ENCODE results near the gene ZNF197.
"Not testable (repeated sequence)": the region's sequence is repeated elsewhere in the genome, so short reads cannot be mapped to it uniquely, and the experiment has no call there.

Gene ZNF197

GRCh38 chr3:44665173-44665572 is 40.3 kb downstream of the ZNF197 start:
- no peak for DNase-seq

GRCh38 chr3:44666346-44666745 is 41.5 kb downstream of the ZNF197 start:
- DNase-seq: no peak

GRCh38 chr3:44669760-44670159 is 44.9 kb downstream of the ZNF197 start:
- DNase-seq: no peak

DNA sequence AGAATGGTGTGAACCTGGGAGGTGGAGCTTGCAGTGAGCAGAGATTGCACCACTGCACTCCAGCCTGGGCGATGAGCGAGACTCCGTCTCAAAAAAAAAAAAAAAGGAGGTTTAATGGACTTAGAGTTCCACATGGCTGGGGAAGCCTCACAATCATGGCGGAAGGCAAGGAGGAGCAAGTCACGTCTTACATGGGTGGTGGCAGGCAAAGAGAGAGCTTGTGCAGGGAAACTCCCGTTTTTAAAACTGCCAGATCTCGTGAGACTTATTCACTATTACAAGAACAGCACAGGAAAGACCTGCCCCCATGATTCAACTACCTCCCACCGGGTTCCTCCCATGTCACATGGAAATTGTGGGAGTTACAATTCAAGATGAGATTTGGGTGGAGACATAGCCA is 48.6 kb downstream of the ZNF197 start:
- DNase-seq: not testable (repeated sequence)

- no peak for DNase-seq
Observed at GRCh38 chr3:44674211-44674610, 49.4 kb downstream of the ZNF197 start.

GRCh38 chr3:44678480-44679116 is 53.8 kb downstream of the ZNF197 start:
- DNase-seq: no peak

GRCh38 chr3:44680921-44681455 is 56.2 kb downstream of the ZNF197 start:
- no peak for DNase-seq

DNA sequence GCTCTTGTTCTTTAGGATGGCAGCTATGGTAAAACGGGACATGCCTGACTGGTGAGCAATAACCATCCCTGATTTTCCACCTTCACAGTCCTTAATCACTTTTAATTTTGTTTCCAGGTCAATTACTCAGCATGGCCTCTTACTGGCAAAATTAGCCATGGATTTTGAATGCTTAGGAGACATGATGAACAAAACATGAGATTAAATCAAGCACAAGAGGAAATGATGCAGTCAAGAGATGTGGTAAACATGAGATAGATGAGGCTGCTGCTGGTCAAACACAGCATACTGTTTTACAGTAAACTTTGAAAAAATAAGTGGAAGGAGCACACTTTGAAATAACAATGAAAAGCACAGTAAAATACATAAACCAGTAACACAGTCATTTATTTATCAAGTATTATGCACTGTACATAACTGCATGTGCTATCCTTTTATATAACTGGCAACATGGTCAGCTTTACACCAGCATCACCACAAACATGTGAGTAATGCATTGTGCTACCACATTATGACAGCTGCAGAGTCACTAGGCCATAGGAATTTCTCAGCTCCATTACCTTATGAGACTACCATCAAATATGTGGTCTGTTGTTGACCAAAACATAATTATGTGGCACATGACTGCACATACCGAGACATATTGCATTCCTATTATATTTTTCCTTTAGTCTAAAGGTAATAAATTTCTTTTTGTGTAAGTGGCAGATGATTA is 57.5 kb downstream of the ZNF197 start:
- no peak for DNase-seq

GRCh38 chr3:44685128-44685800 is 60.4 kb downstream of the ZNF197 start:
- peak; percentile 78 for DNase-seq

DNA sequence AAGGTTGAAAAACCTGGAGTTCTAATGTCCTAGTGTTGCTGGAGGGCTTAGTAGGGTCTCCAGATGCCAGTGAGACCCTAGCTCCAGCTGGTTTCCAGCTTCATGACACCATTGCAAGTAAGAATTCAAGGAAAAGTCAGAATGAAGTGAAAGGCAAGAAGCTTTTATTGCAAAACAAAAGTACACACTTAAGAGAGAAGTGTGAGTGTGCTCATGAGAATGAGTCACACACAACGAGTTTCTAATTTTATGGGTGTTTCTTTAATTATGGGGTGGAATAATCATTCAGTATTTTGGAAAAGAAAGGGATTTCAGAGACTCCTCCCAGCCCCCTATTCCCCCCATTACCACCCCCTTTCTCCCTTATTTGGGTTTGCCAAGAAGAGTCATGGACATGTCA is 63.1 kb downstream of the ZNF197 start:
- no peak for DNase-seq

Measured in hematopoietic multipotent progenitor cell treated with erythropoietin and hydrocortisone succinate and interleukin-3 and kit ligand, for 4 days (in vitro differentiated cells).